Endothelial cell of umbilical vein (primary cell): ENCODE data around the gene MBOAT2. TPM values are rescaled to one million over a fixed set of nuclear protein-coding genes. Genes with fewer than 3 reads are reported as not detected.
A peak's percentile ranks its signal among the peaks of the same experiment; 100 is the strongest.

Experiments
- BruUV-seq: library from RNA; stranded (reverse); fragments of 400-500 nt; replicated peaks from 2 replicates; lab custom pipeline; 2021; lab: Mats Ljungman, UMichigan
- CTCF ChIA-PET: fragments of 300-600, 350-600 bp; sonication (Branson Sonifier 250); formaldehyde crosslinking; loops from one replicate; lab custom pipeline; 2021; ENCODE audit warnings: antibody characterized with exemption, inconsistent platforms; lab: Charles Lee
- POLR2A ChIA-PET: fragments of 300-600, 350-600 bp; sonication (Branson Sonifier 250); formaldehyde crosslinking; loops from one replicate; lab custom pipeline; 2021; ENCODE audit warnings: antibody characterized with exemption, inconsistent platforms; lab: Charles Lee
- DNase-seq: peaks from one replicate; pipeline ENCODE4 v3.0.0-alpha.2; 2011; ENCODE audit warnings: low read depth, low spot score
- FAIRE-seq: peaks from 2 replicates; lab custom pipeline; 2011; peaks lifted over from hg19 to GRCh38; lab: Jason Lieb, UNC
- H2AFZ ChIP-seq: 2 replicates; pipeline ENCODE4 v1.6.0; 2012; ENCODE audit warnings: low read depth, low read length, control low read depth, inconsistent platforms
- H3K27ac ChIP-seq: 2 replicates; pipeline ENCODE4 v1.5.1; 2011; ENCODE audit warnings: low read depth, mild to moderate bottlenecking, control low read depth, low read length, moderate library complexity; ENCODE audit not compliant: insufficient read depth
- H3K27me3 ChIP-seq, 2 experiments: 2 replicates each; pipeline versions ENCODE4 v1.6.0 to v1.6.1; 2011; ENCODE audit warnings: low read length in 2 of 2, mixed read lengths in 1 of 2; ENCODE audit not compliant: control insufficient read depth in 2 of 2, insufficient read depth in 2 of 2
- H3K36me3 ChIP-seq, 2 experiments: 2 replicates in 1 of 2; 3 replicates in 1 of 2; pipeline ENCODE4 v1.5.1; 2011; ENCODE audit warnings: low read length in 2 of 2, mild to moderate bottlenecking in 1 of 2, moderate library complexity in 1 of 2; ENCODE audit not compliant: control insufficient read depth in 2 of 2, insufficient read depth in 2 of 2; ENCODE audit errors: extremely low read depth in 1 of 2
- H3K4me1 ChIP-seq: 3 replicates; pipeline ENCODE4 v1.5.1; 2011; ENCODE audit warnings: mild to moderate bottlenecking, low read length; ENCODE audit not compliant: control insufficient read depth, insufficient read depth; ENCODE audit errors: extremely low read depth
- H3K4me2 ChIP-seq: 2 replicates; pipeline ENCODE4 v1.6.1; 2011; ENCODE audit warnings: low read length, control low read depth, mixed read lengths; ENCODE audit not compliant: insufficient read depth
- H3K4me3 ChIP-seq, 3 experiments: fragments of 200-600 bp in 1 of 3; sonication (generic), shearing (Covaris generic) in 1 of 3; replicated peaks in 1 of 3; 2 replicates each; pipeline ENCODE4 v1.5.1; 2011 to 2016; ENCODE audit warnings: control low read depth in 3 of 3, low read length in 3 of 3, mild to moderate bottlenecking in 2 of 3, inconsistent platforms in 1 of 3, low read depth in 1 of 3, moderate library complexity in 1 of 3; ENCODE audit not compliant: insufficient read depth in 1 of 3
- H3K79me2 ChIP-seq: 2 replicates; pipeline ENCODE4 v1.6.0; 2012; ENCODE audit warnings: low read length, inconsistent platforms; ENCODE audit not compliant: control insufficient read depth, insufficient read depth
- H3K9ac ChIP-seq: replicated peaks from 2 replicates; pipeline ENCODE3; 2011; ENCODE audit warnings: low read length, control low read depth; ENCODE audit not compliant: insufficient read depth; ENCODE audit errors: extremely low read depth
- H3K9me1 ChIP-seq: replicated peaks from 3 replicates; pipeline ENCODE4 v1.6.0; 2011; ENCODE audit warnings: mild to moderate bottlenecking, low read length; ENCODE audit not compliant: control insufficient read depth, insufficient read depth; ENCODE audit errors: extremely low read depth
- H3K9me3 ChIP-seq: replicated peaks from 2 replicates; pipeline ENCODE4 v1.5.1; 2012; ENCODE audit warnings: low read length, inconsistent platforms; ENCODE audit not compliant: control insufficient read depth, insufficient read depth
- H4K20me1 ChIP-seq: replicated peaks from 2 replicates; pipeline ENCODE3; 2011; ENCODE audit warnings: mild to moderate bottlenecking, low read length; ENCODE audit not compliant: control insufficient read depth, insufficient read depth; ENCODE audit errors: extremely low read depth
- CTCF ChIP-seq, 2 donors: IDR thresholded peaks; 1 replicate in 1 of 2; 2 replicates in 1 of 2; pipeline ENCODE4 v1.5.1; 2011; ENCODE audit warnings: low read length in 2 of 2, mild to moderate bottlenecking in 2 of 2, moderate library complexity in 2 of 2, control low read depth in 1 of 2, inconsistent platforms in 1 of 2, low read depth in 1 of 2; ENCODE audit not compliant: insufficient read depth in 1 of 2; ENCODE audit errors: extremely low read depth in 1 of 2
- EZH2 ChIP-seq: IDR thresholded peaks from 2 replicates; pipeline ENCODE4 v1.6.1; 2012; ENCODE audit warnings: borderline replicate concordance, low read depth, mild to moderate bottlenecking, moderate library complexity, low read length, inconsistent platforms; ENCODE audit not compliant: severe bottlenecking
- FOS ChIP-seq: IDR thresholded peaks from 2 replicates; pipeline ENCODE4 v1.6.1; 2011; ENCODE audit warnings: mild to moderate bottlenecking, low read length, moderate library complexity, borderline replicate concordance; ENCODE audit not compliant: insufficient read depth
- GATA2 ChIP-seq: IDR thresholded peaks from 2 replicates; pipeline ENCODE4 v1.7.0; 2011; ENCODE audit warnings: low read depth, mild to moderate bottlenecking, moderate library complexity, mixed read lengths, low read length; ENCODE audit not compliant: insufficient read length, insufficient read depth
- JUN ChIP-seq: IDR thresholded peaks from 2 replicates; pipeline ENCODE4 v1.6.1; 2011; ENCODE audit warnings: borderline replicate concordance, low read depth; ENCODE audit not compliant: insufficient read length, insufficient read depth
- MAX ChIP-seq: IDR thresholded peaks from 2 replicates; pipeline ENCODE4 v1.6.1; 2011; ENCODE audit not compliant: insufficient read depth, insufficient read length
- MYC ChIP-seq: IDR thresholded peaks from one replicate; pipeline ENCODE4 v1.6.1; 2011; ENCODE audit warnings: mild to moderate bottlenecking, low read depth, low read length
- POLR2A ChIP-seq: IDR thresholded peaks from 2 replicates; pipeline ENCODE4 v1.6.1; 2012; ENCODE audit warnings: low read depth, mild to moderate bottlenecking, control low read depth, low read length
- POLR2AphosphoS5 ChIP-seq: IDR thresholded peaks from 2 replicates; pipeline ENCODE4 v1.6.1; 2012; ENCODE audit warnings: low read depth, mild to moderate bottlenecking, control low read depth, low read length, moderate library complexity; ENCODE audit not compliant: insufficient read depth
- dilution Hi-C: fragments of 300-500 bp; cut with MboI; formaldehyde crosslinking; loops from one replicate; pipeline ENCODE4 v1.15.0; 2019; ENCODE audit warnings: low sequenced_read_pairs; ENCODE audit not compliant: extremely low pct_ligation_motif_present
- intact Hi-C: fragments of 100-400 bp; cut with micrococcal nuclease; formaldehyde crosslinking; loops from one replicate; pipeline ENCODE4 v1.10.0; 2022
- polyA plus RNA-seq, 4 experiments: library from polyadenylated mRNA; depleted of rRNA in 3 of 4; stranded (reverse) in 3 of 4; unstranded in 1 of 4; fragments of >200 nt; gene quantifications; 2 replicates each; pipeline versions ENCODE4 v1.2.1 to v1.2.3, GENCODE V29; 2011 to 2012; ENCODE audit warnings: missing spikeins in 1 of 4
- total RNA-seq: library from RNA; stranded (reverse); gene quantifications from 2 replicates; pipeline ENCODE4 v1.2.3, GENCODE V29; 2021

The MBOAT2 gene
- total and polyA plus RNA-seq, 2 donors (not counting 3 experiments of a cell fraction or from before 2014, with no cell fraction given) = 10.9 to 22.1 TPM

- CTCF ChIA-PET = no interaction called here
- H4K20me1 ChIP-seq = no peaks in the 10 kb centered on the region
- POLR2A ChIA-PET = no interaction called here
- H2AFZ ChIP-seq = no peak overlapping the region
- no peaks in the 10 kb centered on the region for H3K9me1 ChIP-seq
- H3K27me3 ChIP-seq = no peaks in the 10 kb centered on the region
- no peak overlapping the region for H3K4me2 ChIP-seq
- intact Hi-C loops = no loop called here
- FAIRE-seq = peak; percentile 21
- H3K36me3 ChIP-seq = no peaks in the 10 kb centered on the region
- no peak overlapping the region for H3K4me3 ChIP-seq
- H3K27ac ChIP-seq = no peak overlapping the region
- dilution Hi-C loops = no loop called here
- no peaks in the 10 kb centered on the region for H3K79me2 ChIP-seq
- TF ChIP-seq POLR2AphosphoS5 (no peak), EZH2 (no peak), POLR2A (no peak), CTCF (IDR thresholded peaks at IDR 0.05; ENCODE audit: extremely low read depth in 1 of 2, insufficient read depth in 1 of 2, low read depth in 1 of 2, low read length in 2 of 2) (no peak), JUN (no peak), MYC (no peak), GATA2 (no peak), FOS (no peak), MAX (no peak)
- DNase-seq = no peak
- no TSS peak for BruUV-seq
- no peaks in the 10 kb centered on the region for H3K9me3 ChIP-seq
- no peak overlapping the region for H3K9ac ChIP-seq
- H3K4me1 ChIP-seq = no peaks in the 10 kb centered on the region
Measured at GRCh38 chr2:8856176-8856575, 147.3 kb downstream of the MBOAT2 start.
